OCI-LY7 (cell line): ENCODE data around the gene ARHGEF10L. TPM values are rescaled to one million over a fixed set of nuclear protein-coding genes. Genes with fewer than 3 reads are reported as not detected.

Experiments
- BruUV-seq: library from RNA; stranded (reverse); fragments of 400-500 nt; replicated peaks from 2 replicates; lab custom pipeline; 2021; lab: Mats Ljungman, UMichigan
- CTCF ChIA-PET: fragments of 300-600 bp; sonication (Branson Sonifier 250); formaldehyde crosslinking; loops from one replicate; lab custom pipeline; 2022; ENCODE audit warnings: antibody characterized with exemption; ENCODE audit not compliant: unreplicated experiment; lab: Charles Lee
- POLR2A ChIA-PET: fragments of 300-600 bp; sonication (Branson Sonifier 250); formaldehyde crosslinking; loops from one replicate; lab custom pipeline; 2022; ENCODE audit warnings: antibody characterized with exemption; lab: Charles Lee
- DNase-seq: peaks from one replicate; pipeline ENCODE4 v3.0.0-alpha.2; 2015; ENCODE audit warnings: low spot score
- H2AFZ ChIP-seq: fragments of 200-600 bp; sonication (generic), shearing (Covaris generic); 2 replicates; pipeline ENCODE4 v1.6.1; 2014; ENCODE audit warnings: mild to moderate bottlenecking, antibody characterized with exemption, low read length, moderate library complexity
- H3K27ac ChIP-seq: fragments of 200-600 bp; sonication (generic); 2 replicates; pipeline ENCODE4 v1.5.1; 2014; ENCODE audit warnings: mixed run types, low read depth, mild to moderate bottlenecking, moderate library complexity, low read length, inconsistent platforms; ENCODE audit not compliant: poor library complexity, severe bottlenecking
- H3K36me3 ChIP-seq: fragments of 200-600 bp; sonication (generic); 2 replicates; pipeline ENCODE4 v1.6.1; 2014; ENCODE audit warnings: mild to moderate bottlenecking, antibody characterized with exemption, low read length, moderate library complexity, mixed read lengths; ENCODE audit not compliant: insufficient read depth
- H3K4me1 ChIP-seq: fragments of 200-600 bp; sonication (generic); 2 replicates; pipeline ENCODE4 v1.5.1; 2014; ENCODE audit warnings: mild to moderate bottlenecking, low read length; ENCODE audit not compliant: insufficient read depth, poor library complexity, severe bottlenecking
- H3K4me2 ChIP-seq: fragments of 200-600 bp; sonication (generic); 2 replicates; pipeline ENCODE4 v1.6.1; 2014; ENCODE audit warnings: mild to moderate bottlenecking, low read length
- H3K4me3 ChIP-seq: fragments of 200-600 bp; sonication (generic); 2 replicates; pipeline ENCODE4 v1.5.1; 2014; ENCODE audit warnings: mild to moderate bottlenecking, low read depth, low read length; ENCODE audit not compliant: poor library complexity, severe bottlenecking
- H3K79me2 ChIP-seq: fragments of 200-600 bp; sonication (generic); 2 replicates; pipeline ENCODE4 v1.6.1; 2016; ENCODE audit warnings: low read depth, mild to moderate bottlenecking, low read length, moderate library complexity, mixed read lengths; ENCODE audit not compliant: insufficient read depth
- H3K9me2 ChIP-seq: fragments of 200-600 bp; sonication (generic); 2 replicates; pipeline ENCODE4 v1.6.1; 2016; ENCODE audit warnings: mild to moderate bottlenecking, low read length, mixed read lengths; ENCODE audit not compliant: insufficient read depth
- H3K9me3 ChIP-seq: fragments of 200-600 bp; sonication (generic); 2 replicates; pipeline ENCODE4 v1.6.1; 2014; ENCODE audit warnings: mild to moderate bottlenecking, mixed run types, low read length, mixed read lengths
- H4K20me1 ChIP-seq: fragments of 200-600 bp; sonication (generic); 2 replicates; pipeline ENCODE4 v1.6.1; 2014; ENCODE audit warnings: mild to moderate bottlenecking, antibody characterized with exemption, low read length, moderate library complexity, mixed read lengths; ENCODE audit not compliant: insufficient read depth
- EZH2phosphoT487 ChIP-seq: fragments of 200-600 bp; sonication (generic); IDR thresholded peaks from 2 replicates; pipeline ENCODE4 v1.6.1; 2018; ENCODE audit warnings: low read depth, borderline replicate concordance, mild to moderate bottlenecking, mixed run types, antibody characterized with exemption, low read length, moderate library complexity, mixed read lengths
- intact Hi-C: fragments of 100-400 bp; cut with micrococcal nuclease; formaldehyde crosslinking; loops from one replicate; pipeline ENCODE4 v1.10.0; 2022; ENCODE audit not compliant: unreplicated experiment
- total RNA-seq, 2 experiments: library from RNA; depleted of rRNA in 1 of 2; stranded (reverse); fragments of >200 nt in 1 of 2; shearing (Covaris generic) in 1 of 2; gene quantifications; 2 replicates each; pipeline ENCODE4 v1.2.3, GENCODE V29; 2014 to 2022
- TF ChIP-seq, protein P1 (sequence below): fragments of 200-600 bp; sonication (generic); conservative IDR thresholded peaks from 2 replicates; pipeline ENCODE4 v1.5.1; 2014; ENCODE audit warnings: mild to moderate bottlenecking, antibody characterized with exemption, low read length, moderate library complexity, mixed read lengths

ARHGEF10L gene
- total RNA-seq, 2 experiments from 2014 or later: 2.4 TPM; not detected in 1

DNA sequence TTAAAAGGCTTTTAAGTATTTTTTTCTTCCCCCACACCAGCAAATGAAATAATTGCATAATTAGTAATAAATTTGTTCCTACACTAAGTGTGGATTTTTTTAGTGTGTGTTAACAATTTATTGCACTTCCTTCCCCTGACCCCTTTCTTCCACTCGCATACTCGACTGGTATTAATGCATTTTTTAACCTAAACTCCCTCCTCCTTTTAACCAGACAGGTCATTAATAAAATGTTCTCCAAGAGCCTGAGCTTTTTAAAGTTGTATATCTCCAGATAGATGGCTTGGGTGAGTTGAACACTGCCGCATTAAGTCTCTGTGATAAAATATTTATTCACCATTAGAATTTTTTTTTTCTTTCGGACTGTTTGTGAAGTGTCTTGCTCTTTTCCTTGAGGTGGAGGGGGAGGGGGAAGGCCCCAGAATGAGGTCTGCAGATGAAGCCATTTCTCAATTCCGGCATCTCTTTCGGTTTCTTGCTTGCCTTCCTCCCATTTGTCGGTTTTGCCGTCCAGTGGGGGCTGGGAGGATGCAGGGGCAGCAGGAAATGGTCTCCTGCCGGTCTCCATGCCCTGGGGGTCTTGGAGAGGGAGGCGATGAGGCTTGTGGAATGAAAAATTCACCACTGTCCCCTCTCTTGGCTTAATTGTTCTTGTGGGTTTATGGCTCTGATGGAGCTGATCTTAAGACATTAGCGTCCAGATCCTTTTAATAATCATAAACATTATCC is 151.6 kb downstream of the ARHGEF10L start:
- Histone ChIP-seq H2AFZ (no peak overlapping the region), H3K9me3 (no peaks in the 10 kb centered on the region), H4K20me1 (no peaks in the 10 kb centered on the region), H3K79me2 (no peaks in the 10 kb centered on the region), H3K4me2 (no peak overlapping the region), H3K4me3 (no peak overlapping the region), H3K9me2 (no peaks in the 10 kb centered on the region), H3K4me1 (no peaks in the 10 kb centered on the region), H3K27ac (no peak overlapping the region), H3K36me3 (no peaks in the 10 kb centered on the region)
- DNase-seq: no peak
- intact Hi-C loops: no loop called here
- no TSS peak for BruUV-seq
- no peak for TF ChIP-seq EZH2phosphoT487
- TF ChIP-seq, protein P1, sequence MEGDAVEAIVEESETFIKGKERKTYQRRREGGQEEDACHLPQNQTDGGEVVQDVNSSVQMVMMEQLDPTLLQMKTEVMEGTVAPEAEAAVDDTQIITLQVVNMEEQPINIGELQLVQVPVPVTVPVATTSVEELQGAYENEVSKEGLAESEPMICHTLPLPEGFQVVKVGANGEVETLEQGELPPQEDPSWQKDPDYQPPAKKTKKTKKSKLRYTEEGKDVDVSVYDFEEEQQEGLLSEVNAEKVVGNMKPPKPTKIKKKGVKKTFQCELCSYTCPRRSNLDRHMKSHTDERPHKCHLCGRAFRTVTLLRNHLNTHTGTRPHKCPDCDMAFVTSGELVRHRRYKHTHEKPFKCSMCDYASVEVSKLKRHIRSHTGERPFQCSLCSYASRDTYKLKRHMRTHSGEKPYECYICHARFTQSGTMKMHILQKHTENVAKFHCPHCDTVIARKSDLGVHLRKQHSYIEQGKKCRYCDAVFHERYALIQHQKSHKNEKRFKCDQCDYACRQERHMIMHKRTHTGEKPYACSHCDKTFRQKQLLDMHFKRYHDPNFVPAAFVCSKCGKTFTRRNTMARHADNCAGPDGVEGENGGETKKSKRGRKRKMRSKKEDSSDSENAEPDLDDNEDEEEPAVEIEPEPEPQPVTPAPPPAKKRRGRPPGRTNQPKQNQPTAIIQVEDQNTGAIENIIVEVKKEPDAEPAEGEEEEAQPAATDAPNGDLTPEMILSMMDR: no peak
- ChIA-PET CTCF (no interaction called here), POLR2A (no interaction called here)

DNA sequence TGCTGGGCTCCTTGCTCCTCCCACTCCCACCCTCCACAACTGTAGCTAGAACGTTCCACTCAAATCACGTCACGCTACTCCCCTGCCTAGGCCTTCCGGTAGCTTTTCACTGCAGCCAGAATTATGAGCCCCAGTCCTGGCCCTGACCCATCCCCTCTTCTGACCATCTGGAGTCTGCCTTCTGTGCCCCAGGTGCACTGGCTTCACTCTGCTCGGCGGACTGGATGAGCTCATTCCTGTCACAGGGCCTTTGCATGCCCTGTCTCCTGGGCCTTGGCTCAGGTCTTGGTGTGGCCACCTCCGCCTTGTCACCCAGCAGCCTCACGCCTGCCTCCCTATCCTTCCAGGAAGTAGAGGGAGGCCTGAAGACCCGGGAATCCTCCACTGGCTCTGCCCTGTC is 153.1 kb downstream of the ARHGEF10L start:
- no peak overlapping the region for H3K4me3 ChIP-seq
- no peak overlapping the region for H3K27ac ChIP-seq
- ChIA-PET CTCF (no interaction called here), POLR2A (no interaction called here)
- no peak overlapping the region for H3K4me2 ChIP-seq
- no peak overlapping the region for H2AFZ ChIP-seq
- no peaks in the 10 kb centered on the region for H3K4me1 ChIP-seq
- intact Hi-C loops: no loop called here
- H3K9me2 ChIP-seq: no peaks in the 10 kb centered on the region
- no peaks in the 10 kb centered on the region for H3K79me2 ChIP-seq
- no TSS peak for BruUV-seq
- H3K36me3 ChIP-seq: no peaks in the 10 kb centered on the region
- no peaks in the 10 kb centered on the region for H3K9me3 ChIP-seq
- DNase-seq: no peak
- TF ChIP-seq, protein P1: no peak
- no peak for TF ChIP-seq EZH2phosphoT487
- no peaks in the 10 kb centered on the region for H4K20me1 ChIP-seq
